ENCODE measurements around the gene COL25A1.

- TF ChIP-seq CTCF (conservative IDR thresholded peaks at IDR 0.05) (no peak), ZFX (IDR thresholded peaks at IDR 0.05) (no peak)
These were observed 111.2 kb downstream of the COL25A1 start for GRCh38 chr4:109191216-109191615.
